LoVo (cell line): ENCODE results near the gene OSBPL6.
A peak's percentile ranks its signal among the peaks of the same experiment; 100 is the strongest.

ENCODE experiments used
- DNase-seq: peaks from one replicate; pipeline ENCODE4 v3.0.0-alpha.2; 2016; ENCODE audit warnings: low spot score

OSBPL6 gene

DNA sequence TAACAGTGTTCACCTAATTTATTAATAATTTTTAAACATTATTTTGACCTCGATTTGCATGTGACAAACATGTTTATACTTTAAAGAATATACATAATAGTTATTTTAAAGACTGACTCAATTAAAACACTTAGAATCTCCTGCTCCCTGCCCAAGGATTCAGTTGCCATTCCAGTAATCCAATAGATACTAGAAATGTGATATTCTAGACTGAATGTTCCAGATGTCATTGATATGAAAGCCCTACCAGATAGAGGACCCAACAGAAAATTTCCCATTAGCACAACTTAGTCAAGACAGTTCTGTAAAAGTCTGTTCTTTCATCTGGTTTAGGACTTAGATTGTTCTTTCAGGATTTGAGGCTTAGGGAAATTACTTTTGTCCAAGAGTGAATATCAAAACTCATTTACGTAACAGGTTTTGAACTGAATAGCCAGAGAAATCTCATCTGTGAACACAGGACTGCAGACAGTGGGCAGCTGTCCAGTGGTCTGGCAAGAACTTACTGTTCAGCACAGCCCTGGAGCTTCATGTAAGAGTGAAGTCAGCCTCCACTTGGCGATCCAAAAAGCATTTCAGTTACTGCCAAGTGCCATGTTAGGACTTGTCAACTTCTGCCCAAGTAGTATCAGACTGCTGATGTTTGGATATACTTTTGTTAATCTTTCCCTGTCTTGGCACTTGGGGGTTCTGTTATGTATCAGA is 77.5 kb downstream of the OSBPL6 start:
- no peak for DNase-seq

- DNase-seq: no peak
These were observed 79.6 kb downstream of the OSBPL6 start for GRCh38 chr2:178273787-178274360.

DNA sequence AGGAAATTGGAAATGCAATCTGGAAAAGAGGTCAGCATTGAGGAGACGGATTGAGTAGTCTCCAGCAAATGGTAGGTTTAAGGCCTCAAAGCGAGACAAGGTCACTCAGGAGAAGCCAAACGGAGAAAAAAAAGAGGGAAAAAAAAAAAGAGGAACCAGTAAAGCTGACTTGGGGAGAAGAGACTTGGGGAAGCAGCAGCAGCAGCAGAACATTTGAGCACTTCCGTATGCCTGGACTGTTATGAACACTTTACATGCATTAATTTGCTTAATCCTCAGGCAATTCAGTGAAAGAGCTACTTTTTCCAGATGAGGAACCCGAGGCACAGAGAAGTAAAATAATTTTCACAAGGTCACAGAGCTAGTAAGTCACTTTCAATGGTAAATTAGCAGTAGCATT is 81.3 kb downstream of the OSBPL6 start:
- no peak for DNase-seq

DNA sequence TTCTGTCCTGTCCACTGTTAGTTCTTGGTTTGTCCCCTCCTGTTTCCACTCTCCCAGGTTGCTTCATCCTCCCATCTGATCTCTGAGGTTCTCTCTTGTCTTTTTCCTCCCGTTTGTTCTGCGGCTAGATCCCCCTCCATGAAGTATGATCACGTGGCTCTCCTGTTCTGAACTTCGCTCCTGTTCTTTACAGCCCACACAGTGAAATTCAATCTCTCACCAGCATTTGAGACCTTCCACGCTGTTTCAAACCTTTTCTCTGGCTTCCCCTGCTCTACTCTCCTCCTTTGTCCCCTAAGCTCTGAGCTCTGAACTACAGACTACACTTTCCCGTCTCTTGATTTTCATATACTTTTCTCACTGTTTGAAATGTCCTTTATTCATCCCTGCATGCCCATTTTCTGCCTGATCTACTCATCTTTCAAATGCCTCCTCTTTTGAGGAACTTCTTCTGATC is 83.5 kb downstream of the OSBPL6 start:
- DNase-seq: no peak

DNA sequence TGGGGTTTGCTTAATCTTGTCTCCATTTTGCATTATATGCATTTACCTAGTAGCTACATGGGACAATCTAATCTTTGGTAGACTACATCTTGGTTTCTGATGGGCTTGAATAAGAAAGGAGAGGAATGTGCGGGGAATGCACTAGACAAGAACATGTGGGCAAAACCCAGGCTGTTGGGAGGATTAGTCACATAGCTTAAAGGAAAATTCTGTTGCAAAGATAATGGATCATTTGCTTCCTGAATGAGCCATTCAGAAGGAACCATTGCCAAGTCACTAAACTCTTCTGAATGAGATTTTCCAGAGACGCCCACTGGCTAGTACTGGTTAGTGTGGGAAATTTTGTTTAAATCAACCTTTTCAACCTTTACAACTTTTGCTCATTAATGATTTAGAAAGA is 84.8 kb downstream of the OSBPL6 start:
- no peak for DNase-seq

DNA sequence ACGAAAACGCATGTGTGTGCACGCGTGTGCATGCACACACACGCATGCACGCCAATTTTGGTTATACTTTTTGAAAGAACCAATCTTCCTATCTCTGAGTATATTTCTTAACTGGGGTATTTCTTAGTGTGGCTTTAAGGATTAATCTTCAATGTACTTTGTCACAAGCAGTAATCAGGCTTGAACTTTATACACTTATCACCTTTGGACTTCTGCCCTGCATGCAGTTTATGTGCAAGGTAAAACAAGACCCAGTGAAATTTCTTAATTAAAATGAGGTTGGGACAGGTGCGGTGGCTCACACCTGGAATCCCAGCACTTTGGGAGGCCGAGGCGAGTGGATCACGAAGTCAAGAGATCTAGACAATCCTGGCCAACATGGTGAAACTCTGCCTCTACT is 85.3 kb downstream of the OSBPL6 start:
- no peak for DNase-seq

- DNase-seq: peak; percentile 45
These were observed 86.0 kb downstream of the OSBPL6 start for GRCh38 chr2:178280244-178280852.

DNA sequence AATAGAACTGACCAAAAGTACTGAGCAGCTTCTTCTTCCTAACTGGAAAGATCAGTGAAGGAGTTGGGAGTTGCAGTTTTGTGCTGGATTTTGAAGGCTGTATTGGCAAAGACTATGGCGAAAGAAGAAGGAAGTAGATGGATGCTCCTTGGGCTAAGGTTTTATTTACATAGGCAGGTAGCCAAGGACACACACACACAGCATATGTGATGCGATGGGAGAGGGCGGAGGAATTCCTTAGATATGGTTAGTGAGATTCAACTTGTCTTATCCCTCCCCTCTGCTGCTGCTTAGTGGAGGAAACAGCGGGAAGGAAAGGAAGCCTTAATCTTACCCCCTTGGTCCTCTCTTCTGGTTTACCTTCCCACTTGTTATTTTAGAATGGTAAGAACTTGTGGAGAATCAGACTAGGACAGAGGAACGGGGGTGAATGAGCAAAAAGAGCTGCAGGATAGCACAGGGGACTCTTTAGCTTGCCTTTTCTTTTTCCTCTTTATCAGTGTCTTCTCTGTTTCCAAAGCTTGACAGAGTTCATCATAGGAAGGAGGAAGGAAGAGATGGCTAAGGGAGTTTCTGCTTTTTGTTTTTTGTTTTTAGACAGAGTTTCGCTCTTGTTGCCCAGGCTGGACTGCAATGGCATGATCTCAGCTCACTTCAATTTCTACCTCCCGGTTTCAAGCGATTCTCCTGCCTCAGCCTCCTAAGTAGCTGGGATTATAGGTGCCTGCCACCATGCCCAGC is 87.9 kb downstream of the OSBPL6 start:
- DNase-seq: peak; percentile 42

DNA sequence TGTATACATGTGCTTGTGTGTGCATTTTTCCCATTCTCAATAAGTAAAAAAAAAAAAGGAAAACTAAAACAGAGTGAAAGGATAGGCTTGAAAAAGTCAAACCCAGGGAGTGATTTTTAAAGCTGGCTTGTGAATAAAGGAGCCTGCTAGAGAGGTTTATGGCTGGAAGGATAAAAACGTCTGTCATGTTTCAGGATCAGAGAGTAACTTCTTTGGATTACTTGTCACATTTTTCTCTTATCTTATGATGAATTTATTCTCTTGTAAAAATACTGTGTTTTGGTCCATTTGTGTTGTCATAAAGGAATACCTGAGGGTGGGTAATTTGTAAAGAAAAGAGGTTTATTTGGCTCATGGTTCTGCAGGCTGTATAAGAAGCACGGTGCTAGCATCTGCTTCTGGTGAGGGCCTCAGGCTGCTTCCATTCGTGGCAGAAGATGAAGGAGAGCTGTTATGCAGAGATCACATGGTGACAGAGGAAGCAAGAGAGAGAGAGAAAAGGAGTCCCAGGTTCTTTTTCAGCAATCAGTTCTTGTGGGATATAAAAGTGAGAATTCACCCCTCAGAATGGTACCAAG is 89.1 kb downstream of the OSBPL6 start:
- no peak for DNase-seq

DNA sequence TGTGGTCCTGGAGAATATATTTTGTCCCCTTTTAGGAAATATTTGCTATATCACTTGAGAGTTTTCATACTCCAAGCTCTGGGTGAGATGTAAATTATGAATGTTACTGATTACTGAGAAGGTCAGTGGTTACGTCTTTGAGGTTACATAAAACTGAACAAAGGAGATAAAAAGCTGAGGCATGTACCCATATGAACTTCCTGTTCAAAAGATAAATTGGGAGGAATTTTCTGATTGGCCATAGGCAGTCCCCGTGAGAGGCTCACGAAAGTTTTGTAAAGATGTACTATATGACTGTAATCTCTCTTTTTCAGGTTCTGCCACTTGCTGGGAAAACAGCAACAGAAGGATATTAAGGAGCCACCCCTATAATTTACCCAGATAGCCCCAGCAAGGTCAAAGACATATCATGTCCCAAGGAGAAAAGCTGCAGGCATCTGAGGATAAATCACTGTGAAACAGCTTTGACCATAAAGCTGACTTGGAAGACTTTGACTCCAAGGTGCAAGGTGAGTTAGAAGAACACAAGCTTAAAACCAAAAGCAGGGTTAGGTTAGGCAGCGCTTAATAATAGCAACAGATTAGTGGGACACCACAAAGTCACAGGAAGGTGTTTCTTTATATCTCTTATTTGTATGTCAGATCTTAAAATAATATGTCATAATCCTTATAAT is 90.4 kb downstream of the OSBPL6 start:
- DNase-seq: no peak

GRCh38 chr2:178285287-178285615 is 90.9 kb downstream of the OSBPL6 start:
- DNase-seq: no peak

- no peak for DNase-seq
These were observed 92.3 kb downstream of the OSBPL6 start for GRCh38 chr2:178286636-178287035.

GRCh38 chr2:178287652-178288344 is 93.5 kb downstream of the OSBPL6 start:
- no peak for DNase-seq

DNA sequence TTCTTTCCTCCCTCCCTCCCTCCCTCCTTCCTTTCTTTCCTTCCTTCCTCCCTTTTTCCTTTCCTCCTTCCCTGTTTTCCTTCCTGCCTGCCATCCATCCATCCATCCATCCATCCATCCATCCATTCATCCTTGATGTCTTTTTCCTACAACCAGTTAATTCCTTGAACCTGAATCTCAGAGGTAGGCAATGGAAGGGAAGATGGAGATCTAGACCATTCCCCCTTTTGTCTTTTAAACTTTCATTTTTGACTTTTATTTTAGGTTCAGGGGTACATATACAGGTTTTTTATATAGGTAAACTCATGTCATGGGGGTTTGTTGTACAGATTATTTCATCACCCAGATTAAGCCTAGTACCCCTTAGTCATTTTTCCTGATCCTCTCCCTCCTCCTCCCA is 97.4 kb downstream of the OSBPL6 start:
- no peak for DNase-seq

DNA sequence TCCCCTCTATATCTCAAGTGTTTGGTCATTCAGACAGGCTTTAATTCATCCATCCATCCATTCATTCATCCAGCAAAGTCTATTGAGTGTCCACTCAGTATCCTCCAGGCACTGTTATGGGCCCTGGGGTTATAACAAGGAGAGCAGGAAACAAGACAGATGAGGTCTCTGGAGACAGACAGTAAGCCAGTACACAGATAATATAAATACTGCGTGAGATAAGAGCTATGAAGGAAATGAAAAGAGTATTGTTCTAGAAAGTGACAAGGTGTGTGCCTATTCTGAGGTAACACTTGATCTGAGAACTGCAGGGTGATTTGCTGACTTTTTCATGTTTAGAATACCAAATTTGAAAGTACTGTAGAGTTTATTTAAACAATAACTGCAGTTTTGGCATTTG is 98.3 kb downstream of the OSBPL6 start:
- no peak for DNase-seq

DNA sequence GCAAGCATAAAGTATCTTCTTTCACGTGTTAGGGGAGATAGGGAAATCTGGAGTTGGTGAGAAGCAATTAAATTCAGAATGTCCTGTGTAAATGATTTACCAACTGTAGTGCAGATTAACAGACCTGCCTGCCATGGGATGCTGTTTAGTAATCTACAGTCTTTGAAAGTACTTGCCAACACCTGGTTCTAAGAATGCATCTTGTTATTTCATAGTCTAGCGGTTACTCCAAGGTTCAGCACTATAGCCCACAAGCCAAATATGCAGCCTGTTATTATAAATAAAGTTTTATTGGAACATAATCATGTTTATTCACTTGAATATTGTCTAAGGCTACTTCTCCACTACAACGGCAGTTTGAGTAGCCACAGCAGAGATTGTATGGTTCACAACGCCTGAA is 100.8 kb downstream of the OSBPL6 start:
- no peak for DNase-seq

GRCh38 chr2:178295906-178296305 is 101.6 kb downstream of the OSBPL6 start:
- DNase-seq: no peak

DNA sequence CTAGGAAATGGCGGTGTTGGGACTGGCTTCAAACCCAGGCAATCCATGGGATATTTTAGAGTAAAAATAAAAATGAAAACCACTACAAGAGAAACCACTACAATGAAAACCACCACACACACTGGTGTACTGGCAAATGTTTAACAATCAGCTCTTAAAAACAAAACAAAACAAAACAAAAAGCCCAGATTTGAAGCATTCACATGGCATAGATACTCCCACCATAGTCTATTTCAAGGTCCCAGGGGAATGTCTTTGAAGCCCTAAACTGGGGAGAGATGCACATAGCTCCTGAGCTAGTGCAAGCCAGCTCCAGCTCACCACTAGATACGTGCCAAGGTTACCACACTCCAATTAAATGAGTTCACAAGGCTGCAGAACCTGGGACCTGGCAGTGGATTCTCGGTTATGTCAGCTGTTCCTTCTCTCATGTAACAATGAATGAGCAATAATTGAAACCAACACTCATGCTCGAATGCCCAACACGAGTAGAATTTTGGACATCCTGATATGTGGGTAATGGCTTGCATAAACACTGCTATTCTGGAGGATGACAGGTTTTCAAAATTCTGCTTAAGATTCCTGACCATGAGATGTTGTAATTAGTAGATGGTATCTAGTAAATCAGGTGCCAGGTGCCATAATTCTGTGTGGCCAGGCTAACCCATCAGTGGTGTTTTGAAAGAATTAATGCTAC is 102.2 kb downstream of the OSBPL6 start:
- no peak for DNase-seq

DNA sequence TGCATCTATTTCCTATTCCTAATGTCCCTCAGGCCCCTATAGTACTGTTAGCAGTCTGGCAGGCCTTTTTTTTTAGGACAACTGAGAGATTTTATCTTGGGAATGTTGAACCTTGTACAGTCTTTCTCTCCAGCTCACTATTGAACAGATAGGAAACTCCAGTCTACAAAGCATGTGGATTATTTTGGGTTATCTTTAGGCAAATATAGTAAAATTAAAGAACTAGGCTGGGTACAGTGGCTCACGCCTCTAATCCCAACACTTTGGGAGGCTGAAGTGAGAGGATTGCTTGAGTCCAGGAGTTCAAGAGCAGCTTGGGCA is 102.7 kb downstream of the OSBPL6 start:
- no peak for DNase-seq

DNA sequence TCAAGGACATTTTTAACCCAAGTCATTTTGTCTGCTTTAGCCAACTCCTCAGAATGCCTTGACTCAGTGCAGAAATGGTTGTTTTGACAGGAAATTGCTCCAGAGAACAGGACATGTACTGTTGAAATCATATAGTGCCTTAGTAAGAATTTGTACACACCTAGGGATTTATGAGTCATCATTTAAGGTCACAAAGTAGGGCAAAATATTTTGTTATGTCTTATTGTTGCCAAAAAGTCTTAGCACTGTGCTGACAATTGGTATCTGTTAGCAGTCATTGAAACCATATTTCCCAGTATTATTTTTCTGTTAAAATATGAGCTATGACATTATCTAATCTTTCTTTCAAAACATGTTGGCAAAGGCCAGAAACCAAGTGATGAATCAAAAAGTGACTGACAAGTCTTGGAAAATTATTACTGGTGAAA is 104.5 kb downstream of the OSBPL6 start:
- no peak for DNase-seq

DNA sequence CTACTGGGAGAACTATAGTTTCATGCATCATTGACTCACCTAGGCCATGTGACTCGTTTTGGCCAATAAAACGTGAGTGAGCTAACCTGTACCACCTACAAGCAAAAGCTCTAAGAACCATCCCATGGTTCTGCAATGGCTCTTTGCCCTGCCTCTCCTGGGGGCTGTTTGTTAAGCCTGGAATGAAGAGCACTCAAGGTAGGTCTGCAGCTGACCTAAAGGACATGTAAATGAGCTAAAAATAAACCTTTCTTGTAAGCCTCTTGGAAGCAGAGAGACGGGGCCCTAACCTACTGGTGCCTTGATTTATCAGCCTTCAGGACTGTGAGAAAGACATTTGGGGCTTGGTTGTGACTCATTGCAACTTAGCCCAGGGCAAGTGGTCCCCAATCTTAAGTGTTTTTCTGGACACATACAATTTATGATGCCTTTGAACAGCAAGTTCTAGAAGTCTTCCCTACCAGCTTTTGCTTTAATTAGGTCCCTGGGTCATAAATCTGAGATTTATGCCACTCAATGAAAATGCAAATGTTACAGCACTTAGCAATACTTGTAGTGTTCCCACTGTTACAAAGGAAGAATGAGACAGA is 107.4 kb downstream of the OSBPL6 start:
- no peak for DNase-seq
